Type B pancreatic cell (in vitro differentiated cells): ENCODE measurements around the gene GNA14. TPM values are rescaled to one million over a fixed set of nuclear protein-coding genes. Genes with fewer than 3 reads are reported as not detected.

ENCODE experiments used
- DNase-seq: peaks from one replicate; pipeline ENCODE4 v3.0.0; 2021; ENCODE audit warnings: mixed read lengths; ENCODE audit not compliant: unreplicated experiment; ENCODE audit errors: extremely low spot score
- H3K27ac Mint-ChIP-seq: 2 replicates; pipeline ENCODE4 v1.8.0; 2021; ENCODE audit warnings: mild to moderate bottlenecking, mixed read lengths
- H3K27me3 Mint-ChIP-seq: 2 replicates; pipeline ENCODE4 v1.8.0; 2021; ENCODE audit warnings: mixed read lengths
- H3K36me3 Mint-ChIP-seq: 2 replicates; pipeline ENCODE4 v1.8.0; 2021; ENCODE audit warnings: mixed read lengths
- H3K4me1 Mint-ChIP-seq: one replicate; pipeline ENCODE4 v1.8.0; 2021; ENCODE audit warnings: mixed read lengths; ENCODE audit not compliant: unreplicated experiment
- H3K4me3 Mint-ChIP-seq: 2 replicates; pipeline ENCODE4 v1.8.0; 2021; ENCODE audit warnings: mild to moderate bottlenecking, mixed read lengths
- H3K9me3 Mint-ChIP-seq: 2 replicates; pipeline ENCODE4 v1.8.0; 2021; ENCODE audit warnings: mixed read lengths
- CTCF ChIP-seq: fragments of 200-600 bp; sonication (generic); conservative IDR thresholded peaks from 2 replicates; pipeline ENCODE4 v1.5.0; 2021; ENCODE audit warnings: antibody characterized with exemption, mild to moderate bottlenecking
- total RNA-seq: library from RNA; stranded (reverse); gene quantifications from 2 replicates; pipeline ENCODE4 v1.2.1, GENCODE V29; 2021; ENCODE audit warnings: low replicate concordance

GNA14 gene
- total RNA-seq, 1 donor from 2014 or later = not detected

DNA sequence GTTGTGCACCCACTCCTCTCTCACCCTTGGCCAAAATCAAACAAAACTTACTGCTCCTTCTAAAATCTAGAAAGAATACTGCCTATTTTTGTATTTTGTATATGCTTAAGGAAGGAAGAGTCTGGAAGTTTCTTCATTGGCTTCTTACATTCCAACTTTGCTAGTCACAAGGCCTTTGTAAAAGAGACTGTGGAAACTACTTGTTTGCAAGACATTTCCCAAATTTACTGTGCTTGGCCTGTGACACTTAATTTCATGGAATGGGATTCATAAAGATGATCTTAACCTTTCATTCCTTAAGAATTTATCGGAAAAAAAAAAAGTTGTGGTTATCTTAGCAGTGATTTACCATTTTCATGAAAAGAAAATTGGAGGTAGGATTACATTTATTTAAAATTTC, 261.9 kb downstream of the GNA14 start:
- H3K4me1 Mint-ChIP-seq = no peaks in the 10 kb centered on the region
- no peaks in the 10 kb centered on the region for H3K36me3 Mint-ChIP-seq
- no peak for TF ChIP-seq CTCF
- DNase-seq = no peak
- no peak overlapping the region for H3K4me3 Mint-ChIP-seq
- no peaks in the 10 kb centered on the region for H3K27me3 Mint-ChIP-seq
- H3K9me3 Mint-ChIP-seq = no peaks in the 10 kb centered on the region
- no peak overlapping the region for H3K27ac Mint-ChIP-seq

GRCh38 chr9:77384406-77384805, 263.7 kb downstream of the GNA14 start:
- no peak for DNase-seq
- Mint-ChIP-seq H3K27me3 (no peaks in the 10 kb centered on the region), H3K4me3 (no peak overlapping the region), H3K9me3 (no peaks in the 10 kb centered on the region), H3K27ac (no peak overlapping the region), H3K4me1 (no peaks in the 10 kb centered on the region), H3K36me3 (no peaks in the 10 kb centered on the region)
- no peak for TF ChIP-seq CTCF

DNA sequence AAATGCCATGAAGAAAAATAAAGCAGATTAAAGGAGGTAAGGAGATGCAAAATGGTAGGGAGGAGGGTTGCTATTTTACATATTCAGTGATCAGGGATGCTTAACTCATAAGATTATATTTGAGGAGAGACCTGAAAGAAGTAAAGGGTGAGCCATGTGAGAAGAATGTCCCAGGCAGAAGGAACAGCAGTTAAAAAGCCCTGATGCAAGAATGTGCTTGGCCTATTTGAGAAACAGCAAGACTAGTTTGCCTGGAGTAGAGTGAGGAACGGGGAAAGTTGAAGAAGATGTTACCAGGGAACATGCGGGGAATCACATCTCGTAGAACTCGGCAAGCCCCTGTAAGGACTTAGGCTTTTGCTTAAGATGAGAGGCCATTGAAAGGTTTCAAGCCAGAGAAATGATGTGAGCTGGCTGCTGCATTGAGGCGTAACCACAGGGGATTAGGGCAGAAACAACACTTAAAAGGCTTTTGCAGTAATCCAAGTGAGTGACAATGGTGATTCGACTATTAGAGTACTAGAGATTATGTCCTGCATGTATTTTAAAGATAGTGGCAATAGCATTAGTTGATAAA, 272.1 kb downstream of the GNA14 start:
- H3K36me3 Mint-ChIP-seq = peaks cover 14% of the 10 kb centered on the region
- H3K4me3 Mint-ChIP-seq = no peak overlapping the region
- H3K27me3 Mint-ChIP-seq = no peaks in the 10 kb centered on the region
- H3K4me1 Mint-ChIP-seq = no peaks in the 10 kb centered on the region
- no peak for TF ChIP-seq CTCF
- no peak overlapping the region for H3K27ac Mint-ChIP-seq
- no peak for DNase-seq
- H3K9me3 Mint-ChIP-seq = peaks cover 8% of the 10 kb centered on the region

DNA sequence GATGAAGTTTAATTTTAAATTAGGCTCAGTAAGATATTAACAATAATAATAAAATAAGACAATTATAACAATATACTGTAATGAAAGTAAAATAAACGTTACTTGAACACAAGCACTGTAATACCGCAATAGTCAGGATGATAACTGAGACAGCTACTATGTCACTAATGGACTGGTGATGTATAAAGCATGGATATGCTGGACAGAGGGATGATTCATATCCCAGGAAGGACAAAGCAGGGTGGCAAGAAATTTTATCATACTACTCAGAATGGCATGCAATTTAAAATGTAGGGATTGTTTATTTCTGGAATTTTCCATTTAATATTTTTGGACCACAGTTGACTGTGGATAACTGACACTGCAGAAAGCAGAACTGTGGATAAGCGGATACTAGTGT, 273.9 kb downstream of the GNA14 start:
- H3K27ac Mint-ChIP-seq = no peak overlapping the region
- no peaks in the 10 kb centered on the region for H3K4me1 Mint-ChIP-seq
- no peak for DNase-seq

More for the DNA sequence above, 273.9 kb downstream of the GNA14 start:
- Mint-ChIP-seq H3K27me3 (no peaks in the 10 kb centered on the region), H3K36me3 (peaks cover 23% of the 10 kb centered on the region), H3K4me3 (no peak overlapping the region), H3K9me3 (peaks cover 12% of the 10 kb centered on the region)
- TF ChIP-seq CTCF = no peak
